GM13977 (cell line): Measurements from ENCODE around the gene FRMD4A.
"Not testable (repeated sequence)": the region's sequence is repeated elsewhere in the genome, so short reads cannot be mapped to it uniquely, and the experiment has no call there.

ENCODE experiments used
- DNase-seq: peaks from one replicate; pipeline ENCODE4 v3.0.0; 2012; ENCODE audit warnings: low spot score
- CTCF ChIP-seq: IDR thresholded peaks from 2 replicates; pipeline ENCODE4 v1.5.1; 2012; ENCODE audit warnings: mild to moderate bottlenecking, control low read depth; ENCODE audit not compliant: insufficient read depth; ENCODE audit errors: extremely low read depth, missing control alignments
- in situ Hi-C: fragments of 300-500 bp; cut with MboI; formaldehyde crosslinking; loops from one replicate; pipeline ENCODE4 v1.12.0; 2022; ENCODE audit warnings: low sequenced_read_pairs, low pct_unique_long_range_greater_than_20kb, mixed read lengths, inconsistent platforms; ENCODE audit not compliant: unreplicated experiment

FRMD4A gene

GRCh38 chr10:14225379-14225778 is 105.3 kb downstream of the FRMD4A start:
- in situ Hi-C loops: no loop called here
- no peak for DNase-seq
- TF ChIP-seq CTCF: no peak

- DNase-seq: no peak
- no peak for TF ChIP-seq CTCF
- in situ Hi-C loops: no loop called here
These were observed 110.7 kb downstream of the FRMD4A start for GRCh38 chr10:14220026-14220425.

- in situ Hi-C loops: no loop called here
- DNase-seq: no peak
- no peak for TF ChIP-seq CTCF
These were observed 111.3 kb downstream of the FRMD4A start for GRCh38 chr10:14219411-14219810.

- in situ Hi-C loops: no loop called here
- TF ChIP-seq CTCF: no peak
- no peak for DNase-seq
These were observed 115.1 kb downstream of the FRMD4A start for GRCh38 chr10:14215641-14216040.

GRCh38 chr10:14213703-14214102 is 117.0 kb downstream of the FRMD4A start:
- in situ Hi-C loops: not testable (repeated sequence)

GRCh38 chr10:14211610-14212009 is 119.1 kb downstream of the FRMD4A start:
- no peak for DNase-seq
- TF ChIP-seq CTCF: no peak
- in situ Hi-C loops: no loop called here

More at GRCh38 chr10:14213703-14214102, 117.0 kb downstream of the FRMD4A start:
- not testable (repeated sequence) for DNase-seq

GRCh38 chr10:14208231-14208630 is 122.5 kb downstream of the FRMD4A start:
- DNase-seq: no peak
- no peak for TF ChIP-seq CTCF
- in situ Hi-C loops: no loop called here
